BLaER1 (cell line): ENCODE data around the gene PANK1.

Experiments
- H3K27ac ChIP-seq: shearing (Covaris generic); formaldehyde crosslinking; 2 replicates; pipeline ENCODE4 v1.8.1; 2022
- H3K27me3 ChIP-seq: shearing (Covaris generic); formaldehyde crosslinking; 2 replicates; pipeline ENCODE4 v1.8.1; 2022
- H3K36me3 ChIP-seq: shearing (Covaris generic); formaldehyde crosslinking; 2 replicates; pipeline ENCODE4 v1.8.1; 2022
- H3K4me1 ChIP-seq: shearing (Covaris generic); formaldehyde crosslinking; 2 replicates; pipeline ENCODE4 v1.8.1; 2022
- H3K4me2 ChIP-seq: shearing (Covaris generic); formaldehyde crosslinking; 2 replicates; pipeline ENCODE4 v1.8.1; 2022
- H3K4me3 ChIP-seq: shearing (Covaris generic); formaldehyde crosslinking; 2 replicates; pipeline ENCODE4 v1.8.1; 2022
- H3K9ac ChIP-seq: shearing (Covaris generic); formaldehyde crosslinking; 2 replicates; pipeline ENCODE4 v1.8.1; 2022
- H3K9me3 ChIP-seq: shearing (Covaris generic); formaldehyde crosslinking; 2 replicates; pipeline ENCODE4 v1.8.1; 2022
- H4K20me1 ChIP-seq: shearing (Covaris generic); formaldehyde crosslinking; 2 replicates; pipeline ENCODE4 v1.8.1; 2022
- Cebpa-rat ChIP-seq: shearing (Covaris generic); IDR thresholded peaks from 2 replicates; pipeline ENCODE4 v1.8.1; 2022

PANK1 gene

DNA sequence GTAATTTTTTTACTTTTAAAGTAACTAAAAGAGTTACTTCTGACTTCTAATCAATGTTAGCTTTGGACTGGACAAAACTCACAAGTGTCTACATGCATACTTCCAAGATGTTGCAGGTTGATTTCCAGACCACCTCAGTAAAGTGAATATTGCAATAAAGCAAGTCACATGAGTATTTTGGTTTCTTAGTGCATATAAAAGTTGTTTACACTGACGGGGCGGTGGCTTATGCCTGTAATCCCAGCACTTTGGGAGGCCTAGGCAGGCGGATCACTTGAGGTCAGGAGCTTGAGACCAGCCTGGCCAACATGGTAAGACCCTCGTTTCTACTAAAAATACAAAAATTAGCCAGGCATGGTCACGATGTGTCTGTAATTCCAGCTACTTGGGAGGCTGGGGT is 40.8 kb downstream of the PANK1 start:
- no peaks in the 10 kb centered on the region for H3K27me3 ChIP-seq
- no peak for TF ChIP-seq Cebpa-rat
- H3K4me1 ChIP-seq: no peaks in the 10 kb centered on the region
- H3K9me3 ChIP-seq: no peaks in the 10 kb centered on the region
- no peaks in the 10 kb centered on the region for H4K20me1 ChIP-seq
- H3K36me3 ChIP-seq: peaks cover 75% of the 10 kb centered on the region
- H3K9ac ChIP-seq: no peak overlapping the region
- H3K27ac ChIP-seq: no peak overlapping the region
- H3K4me3 ChIP-seq: no peak overlapping the region
- H3K4me2 ChIP-seq: no peak overlapping the region

DNA sequence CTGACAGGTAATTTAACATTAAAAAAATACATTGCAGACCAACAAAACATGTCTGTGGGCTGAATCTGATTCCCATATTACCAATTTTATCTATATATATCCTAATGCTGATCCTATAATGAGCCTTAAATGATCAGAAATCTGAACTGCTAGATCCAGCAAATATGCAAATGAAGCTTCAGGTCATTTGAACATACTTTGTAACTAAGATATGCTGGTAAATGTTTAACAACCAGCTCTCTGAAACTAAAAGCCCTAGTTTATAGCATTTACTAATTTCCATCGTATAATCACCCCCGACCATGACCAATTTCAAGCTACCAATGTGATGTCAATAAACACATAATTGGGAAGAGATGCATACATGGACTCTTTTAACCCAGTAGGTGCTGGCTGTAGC is 42.1 kb downstream of the PANK1 start:
- H3K9ac ChIP-seq: no peak overlapping the region
- no peaks in the 10 kb centered on the region for H3K4me1 ChIP-seq
- H3K27ac ChIP-seq: no peak overlapping the region
- no peaks in the 10 kb centered on the region for H4K20me1 ChIP-seq
- no peaks in the 10 kb centered on the region for H3K9me3 ChIP-seq
- H3K36me3 ChIP-seq: peaks cover 75% of the 10 kb centered on the region
- no peak overlapping the region for H3K4me3 ChIP-seq
- H3K4me2 ChIP-seq: no peak overlapping the region
- no peak for TF ChIP-seq Cebpa-rat
- H3K27me3 ChIP-seq: no peaks in the 10 kb centered on the region

DNA sequence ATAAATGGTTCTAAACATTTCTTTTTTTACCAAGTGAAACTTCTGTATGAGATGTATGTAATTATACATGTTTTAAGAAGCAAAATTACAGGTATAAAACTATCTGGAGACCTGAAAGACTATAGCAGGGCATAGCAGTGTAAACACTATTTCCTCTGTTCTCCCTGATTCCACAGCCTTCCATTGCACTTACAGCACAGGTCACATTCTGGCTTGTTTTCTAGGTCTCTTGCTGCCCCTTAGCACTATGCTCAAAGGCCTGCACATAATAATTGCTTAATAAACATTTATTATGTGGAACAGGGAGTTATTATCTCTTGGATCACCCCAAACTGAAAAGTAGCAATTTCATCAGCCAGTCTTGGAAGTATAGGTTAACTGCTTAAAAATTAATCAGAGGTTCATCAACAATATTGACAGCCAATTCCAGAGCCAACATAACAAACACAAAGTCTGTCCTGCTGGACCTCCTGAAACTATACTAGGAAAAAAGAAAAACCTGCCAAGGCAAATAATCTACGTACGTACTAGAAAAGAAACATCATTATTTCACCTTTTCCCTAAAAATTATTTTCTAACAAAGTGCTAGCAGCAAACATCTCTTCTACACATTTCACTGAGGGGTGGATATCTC is 43.2 kb downstream of the PANK1 start:
- Histone ChIP-seq H3K27ac (no peak overlapping the region), H3K4me3 (no peak overlapping the region), H3K4me2 (no peak overlapping the region), H3K9ac (no peak overlapping the region), H3K36me3 (peaks cover 74% of the 10 kb centered on the region), H3K4me1 (no peaks in the 10 kb centered on the region), H3K27me3 (no peaks in the 10 kb centered on the region), H3K9me3 (no peaks in the 10 kb centered on the region), H4K20me1 (no peaks in the 10 kb centered on the region)
- no peak for TF ChIP-seq Cebpa-rat

DNA sequence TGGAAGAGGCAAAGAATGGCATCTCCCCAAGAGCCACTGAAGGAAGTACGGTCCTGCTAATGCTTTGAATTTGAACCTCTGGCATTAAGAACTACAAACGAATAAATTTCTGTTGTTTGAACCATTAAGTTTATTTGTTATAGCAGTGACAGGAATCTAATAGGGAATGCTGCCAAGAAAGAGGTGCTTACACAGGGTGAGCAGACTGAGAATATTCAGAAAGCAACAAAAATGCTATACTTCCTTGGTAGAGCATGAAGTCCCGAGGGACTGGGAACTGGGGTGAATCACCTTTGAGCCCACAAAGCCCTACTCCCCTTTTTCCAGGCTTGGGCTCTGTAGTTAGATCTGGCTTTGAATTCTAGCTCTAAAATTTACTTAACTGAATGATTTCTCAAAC is 45.0 kb downstream of the PANK1 start:
- H3K4me3 ChIP-seq: no peak overlapping the region
- no peaks in the 10 kb centered on the region for H3K27me3 ChIP-seq
- no peak for TF ChIP-seq Cebpa-rat
- H3K9me3 ChIP-seq: no peaks in the 10 kb centered on the region
- no peaks in the 10 kb centered on the region for H4K20me1 ChIP-seq
- no peaks in the 10 kb centered on the region for H3K4me1 ChIP-seq
- peaks cover 66% of the 10 kb centered on the region for H3K36me3 ChIP-seq
- no peak overlapping the region for H3K27ac ChIP-seq
- no peak overlapping the region for H3K4me2 ChIP-seq
- H3K9ac ChIP-seq: no peak overlapping the region

DNA sequence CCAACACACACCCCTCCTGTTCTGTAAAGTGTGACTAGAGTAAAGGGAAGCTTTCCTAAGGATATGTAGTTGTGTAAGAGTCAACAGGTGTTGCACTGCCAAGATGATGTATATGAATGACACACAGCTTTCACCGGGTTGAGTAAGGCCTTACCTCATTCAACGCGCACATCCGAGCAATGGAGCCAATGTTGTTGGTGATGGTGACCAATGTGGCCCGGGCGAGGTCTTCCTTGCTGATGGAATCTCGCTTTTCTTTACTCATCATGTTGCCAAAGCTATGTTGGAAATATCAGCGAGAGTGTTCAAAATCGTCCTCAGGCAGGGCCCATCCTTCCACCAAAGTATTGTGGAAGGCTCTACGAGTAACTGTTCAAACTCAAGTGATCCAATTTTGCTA is 52.0 kb downstream of the PANK1 start:
- Histone ChIP-seq H3K4me2 (no peak overlapping the region), H3K27ac (no peak overlapping the region), H3K36me3 (peaks cover 72% of the 10 kb centered on the region), H3K9ac (no peak overlapping the region), H3K9me3 (no peaks in the 10 kb centered on the region), H3K27me3 (no peaks in the 10 kb centered on the region), H3K4me3 (no peak overlapping the region), H4K20me1 (no peaks in the 10 kb centered on the region), H3K4me1 (no peaks in the 10 kb centered on the region)
- no peak for TF ChIP-seq Cebpa-rat

DNA sequence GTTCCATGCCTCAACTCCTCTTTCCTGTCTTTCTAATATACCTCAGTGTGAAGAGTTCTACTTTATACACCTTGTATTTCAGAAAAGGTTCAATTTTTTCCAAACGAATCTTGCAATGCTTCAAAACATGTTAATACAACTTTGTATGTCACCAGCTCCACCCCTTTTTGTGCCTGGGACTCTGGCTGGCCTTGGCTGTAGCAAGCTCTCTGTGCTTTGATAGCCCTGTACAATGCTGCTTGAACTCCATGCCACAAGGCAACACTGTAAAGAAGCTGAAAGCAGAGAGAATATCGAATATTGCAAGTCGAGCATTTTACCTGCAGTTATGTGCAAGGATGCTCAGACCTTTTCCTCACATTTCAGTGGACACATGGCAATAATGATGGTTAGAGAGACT is 52.5 kb downstream of the PANK1 start:
- no peaks in the 10 kb centered on the region for H4K20me1 ChIP-seq
- no peaks in the 10 kb centered on the region for H3K9me3 ChIP-seq
- H3K27me3 ChIP-seq: no peaks in the 10 kb centered on the region
- no peaks in the 10 kb centered on the region for H3K4me1 ChIP-seq
- H3K4me3 ChIP-seq: no peak overlapping the region
- TF ChIP-seq Cebpa-rat: no peak
- H3K36me3 ChIP-seq: peaks cover 70% of the 10 kb centered on the region
- no peak overlapping the region for H3K9ac ChIP-seq
- no peak overlapping the region for H3K27ac ChIP-seq
- H3K4me2 ChIP-seq: no peak overlapping the region

DNA sequence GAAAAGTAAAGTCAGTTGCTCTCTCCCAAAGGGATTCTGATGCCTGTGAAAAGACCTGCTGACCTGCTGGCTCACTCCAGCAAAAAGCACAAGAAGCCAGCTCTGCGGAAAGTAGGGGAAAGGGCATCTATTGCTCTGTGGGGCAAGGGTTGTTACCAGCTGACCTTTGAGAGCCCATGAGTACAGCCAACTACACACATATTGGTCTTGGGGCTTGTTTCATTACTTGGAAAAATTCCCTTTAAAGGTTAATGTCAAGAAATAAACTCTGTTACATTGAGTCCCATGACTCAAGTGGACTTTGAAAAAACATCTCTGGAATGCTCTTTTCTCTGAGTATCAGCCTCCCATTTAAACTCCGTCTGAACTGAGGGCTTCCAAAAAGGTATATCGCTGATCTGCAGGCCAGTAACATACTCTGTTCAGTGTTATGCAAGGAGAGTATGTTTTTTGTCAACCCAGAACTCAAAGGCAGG is 53.2 kb downstream of the PANK1 start:
- H3K4me3 ChIP-seq: no peak overlapping the region
- no peak overlapping the region for H3K4me2 ChIP-seq
- peaks cover 65% of the 10 kb centered on the region for H3K36me3 ChIP-seq
- no peak overlapping the region for H3K27ac ChIP-seq
- no peak overlapping the region for H3K9ac ChIP-seq
- TF ChIP-seq Cebpa-rat: no peak
- no peaks in the 10 kb centered on the region for H3K9me3 ChIP-seq
- no peaks in the 10 kb centered on the region for H3K4me1 ChIP-seq
- no peaks in the 10 kb centered on the region for H3K27me3 ChIP-seq
- H4K20me1 ChIP-seq: no peaks in the 10 kb centered on the region

DNA sequence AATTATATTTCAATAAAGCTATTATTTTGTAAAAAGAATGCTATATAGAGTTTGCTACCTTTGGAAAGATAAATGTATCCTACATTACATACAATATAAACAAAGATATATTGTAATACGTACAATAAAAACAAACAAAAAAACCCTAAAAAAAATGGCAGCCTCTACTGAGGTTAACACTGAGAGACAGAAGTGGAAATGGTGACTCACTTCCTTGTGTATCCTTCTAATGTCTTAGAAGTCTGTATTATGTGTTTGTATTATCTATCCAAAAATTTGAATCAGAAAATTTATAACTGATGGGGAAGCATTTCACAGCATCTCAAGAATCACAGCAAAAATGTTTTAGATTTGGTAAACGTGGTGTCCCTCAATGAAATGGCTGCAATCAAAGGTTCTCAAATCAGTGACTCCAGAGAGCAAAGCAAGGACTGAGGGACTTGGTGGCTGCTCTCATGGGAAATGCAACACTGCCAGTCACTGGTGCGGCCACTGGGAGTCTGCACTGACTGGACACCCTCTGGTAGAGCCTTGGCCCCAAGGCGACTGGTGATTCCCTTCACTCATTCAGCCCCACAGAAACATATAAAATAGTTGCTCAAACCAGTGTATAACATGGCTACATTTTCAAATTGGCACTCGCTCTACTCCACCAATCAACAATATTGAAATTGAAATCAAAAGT is 53.8 kb downstream of the PANK1 start:
- TF ChIP-seq Cebpa-rat: no peak
- Histone ChIP-seq H3K27ac (no peak overlapping the region), H3K4me2 (no peak overlapping the region), H3K4me3 (no peak overlapping the region), H3K9me3 (no peaks in the 10 kb centered on the region), H3K27me3 (no peaks in the 10 kb centered on the region), H4K20me1 (no peaks in the 10 kb centered on the region), H3K36me3 (peaks cover 66% of the 10 kb centered on the region), H3K4me1 (no peaks in the 10 kb centered on the region), H3K9ac (no peak overlapping the region)

DNA sequence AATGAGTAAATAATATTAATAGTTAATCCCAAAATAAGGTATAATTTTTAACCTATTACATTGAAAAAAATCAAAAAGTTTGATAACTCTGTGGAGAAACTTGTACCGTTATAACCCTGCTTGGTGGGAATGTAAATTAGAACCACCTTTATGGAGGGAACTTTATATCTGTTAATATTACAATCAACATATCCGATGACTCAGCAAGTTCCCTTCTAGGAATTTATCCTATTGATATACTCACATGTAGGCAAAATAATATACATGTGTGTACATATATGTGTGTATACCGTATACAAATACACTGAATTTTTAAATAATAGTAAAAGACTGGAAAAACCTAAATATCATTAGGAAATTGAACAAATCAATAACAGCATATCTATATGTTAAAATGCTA is 54.7 kb downstream of the PANK1 start:
- Histone ChIP-seq H3K9me3 (no peaks in the 10 kb centered on the region), H4K20me1 (no peaks in the 10 kb centered on the region), H3K4me1 (no peaks in the 10 kb centered on the region), H3K36me3 (peaks cover 70% of the 10 kb centered on the region), H3K4me3 (no peak overlapping the region), H3K27me3 (no peaks in the 10 kb centered on the region), H3K4me2 (no peak overlapping the region), H3K9ac (no peak overlapping the region), H3K27ac (no peak overlapping the region)
- no peak for TF ChIP-seq Cebpa-rat

DNA sequence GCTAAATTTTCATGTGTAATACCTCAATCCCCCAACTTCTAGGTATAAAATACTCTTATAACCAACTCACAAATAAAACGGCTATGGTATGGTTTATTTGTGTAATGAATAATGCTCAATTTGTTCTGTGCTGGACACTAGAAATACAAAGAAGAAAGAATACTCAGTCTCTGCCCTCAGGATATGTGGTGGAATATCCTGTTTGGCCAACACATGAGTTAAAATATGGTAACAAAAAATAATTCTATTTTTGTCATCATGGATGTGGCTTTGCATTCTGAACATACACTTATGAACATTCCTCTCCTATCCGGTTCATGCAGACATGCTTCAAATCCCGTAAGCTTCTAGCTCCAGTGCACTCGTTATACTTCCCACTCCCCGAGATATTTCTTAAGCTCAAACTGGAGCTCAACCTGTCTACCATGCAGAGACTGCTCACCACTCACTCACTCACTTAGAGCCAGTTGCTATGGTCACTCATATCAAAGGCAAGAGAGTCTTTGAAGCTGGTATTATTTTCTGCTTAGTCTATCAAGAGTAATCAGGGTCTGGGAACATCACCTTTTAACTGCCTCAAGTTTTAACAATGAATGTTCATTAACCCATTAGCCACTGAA is 55.8 kb downstream of the PANK1 start:
- H3K9me3 ChIP-seq: no peaks in the 10 kb centered on the region
- TF ChIP-seq Cebpa-rat: no peak
- no peak overlapping the region for H3K4me3 ChIP-seq
- H3K36me3 ChIP-seq: peaks cover 66% of the 10 kb centered on the region
- no peak overlapping the region for H3K4me2 ChIP-seq
- no peaks in the 10 kb centered on the region for H3K27me3 ChIP-seq
- H3K9ac ChIP-seq: no peak overlapping the region
- no peak overlapping the region for H3K27ac ChIP-seq
- no peaks in the 10 kb centered on the region for H3K4me1 ChIP-seq
- H4K20me1 ChIP-seq: no peaks in the 10 kb centered on the region
